NCI-H446 (cell line): ENCODE data around the gene TBX6.
"Not testable (repeated sequence)": the region's sequence is repeated elsewhere in the genome, so short reads cannot be mapped to it uniquely, and the experiment has no call there.

Experiments used
- DNase-seq, 2 experiments: peaks; one replicate each; lab custom pipeline; 2025; lab: John Stamatoyannopoulos, UW

TBX6 gene

DNA sequence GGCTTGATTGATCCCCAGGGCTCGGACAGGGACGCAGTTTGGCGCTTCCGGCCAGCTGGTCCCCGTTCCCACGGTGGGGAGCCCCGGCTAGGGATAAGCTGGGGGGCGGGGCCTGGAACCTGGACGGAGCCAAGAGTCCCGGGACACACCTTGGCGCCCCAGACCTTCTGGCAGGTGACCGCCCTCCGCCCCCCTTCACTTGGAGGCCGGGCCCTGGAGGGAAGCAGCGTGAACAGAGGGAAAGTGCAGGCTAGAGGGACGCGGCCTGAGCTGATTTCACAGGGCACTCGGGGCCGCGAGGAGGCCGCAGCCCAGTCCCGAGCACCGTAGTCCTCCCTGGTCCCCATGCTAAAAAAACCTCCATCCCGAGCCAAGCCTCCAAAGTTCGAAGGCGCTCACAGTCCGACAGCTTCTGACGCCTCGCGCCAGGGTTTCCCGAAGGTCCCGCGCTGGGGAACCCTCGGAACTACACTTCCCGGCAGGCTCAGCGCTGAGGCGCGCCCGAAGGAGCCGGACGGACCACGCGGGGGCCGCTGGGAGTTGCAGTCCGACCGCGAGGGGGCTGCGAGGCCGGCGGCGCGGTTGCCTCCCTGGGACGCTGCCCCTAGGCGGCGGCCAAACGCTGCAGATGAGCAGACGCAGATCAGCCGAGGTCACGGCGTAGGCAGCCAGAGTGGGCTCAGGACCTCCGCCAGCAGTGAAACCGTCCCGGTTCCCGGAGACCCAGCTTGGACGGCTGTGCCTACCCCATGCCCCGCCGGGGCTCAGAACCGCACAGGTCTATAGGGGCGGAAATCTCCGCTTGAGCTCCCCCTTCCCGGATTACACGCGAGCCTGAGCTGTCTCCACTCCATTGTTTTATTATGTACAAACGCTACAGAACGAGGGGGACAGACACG is at the start of gene TBX6:
Gene TBX6, minus strand, starts transcription at position 451 of the 899 bp plus-strand sequence. CDS start 731 bp downstream, outside the sequence.
- peak; percentile 79 to 95 for DNase-seq

DNA sequence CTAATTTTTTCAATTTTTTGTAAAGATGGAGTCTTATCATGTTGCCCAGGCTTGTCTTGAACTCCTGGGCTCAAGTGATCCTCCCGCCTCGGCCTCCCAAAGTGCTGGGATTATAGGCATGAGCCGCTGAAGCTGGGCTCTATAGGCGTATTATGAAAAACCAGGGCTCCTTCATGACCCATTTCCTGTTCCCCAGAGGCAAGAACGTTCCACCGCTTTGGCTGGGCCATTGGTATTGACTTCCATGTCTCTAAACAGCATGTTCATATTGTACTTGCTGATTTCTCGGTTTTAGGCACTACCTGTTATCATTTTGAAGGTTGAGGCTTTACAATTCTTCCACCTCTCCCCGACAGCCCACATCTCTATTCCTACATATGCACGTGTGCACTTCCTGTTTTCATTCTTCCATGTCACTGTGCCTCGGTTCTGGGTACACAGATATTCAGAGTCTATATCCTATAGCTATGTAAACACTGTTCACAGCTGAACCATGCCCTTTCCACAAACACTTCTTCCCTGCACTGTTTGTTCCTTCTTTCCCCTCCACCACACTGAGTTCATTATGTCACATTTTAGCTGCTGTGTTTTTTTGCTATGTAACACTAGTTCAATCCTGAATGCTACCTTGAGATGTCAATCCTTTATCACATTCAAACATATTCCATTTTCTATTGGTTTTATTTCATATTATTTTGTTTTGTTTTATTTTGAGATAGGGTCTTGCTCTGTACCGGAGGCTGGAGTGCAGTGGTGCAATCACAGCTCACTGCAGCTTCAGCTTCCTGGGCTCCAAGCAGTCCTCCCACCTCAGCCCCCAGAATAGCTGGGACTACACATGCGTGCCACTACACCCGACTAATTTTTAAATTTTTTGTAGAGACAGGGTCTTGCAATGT is 48.1 kb upstream of the TBX6 start:
- DNase-seq: no peak

DNA sequence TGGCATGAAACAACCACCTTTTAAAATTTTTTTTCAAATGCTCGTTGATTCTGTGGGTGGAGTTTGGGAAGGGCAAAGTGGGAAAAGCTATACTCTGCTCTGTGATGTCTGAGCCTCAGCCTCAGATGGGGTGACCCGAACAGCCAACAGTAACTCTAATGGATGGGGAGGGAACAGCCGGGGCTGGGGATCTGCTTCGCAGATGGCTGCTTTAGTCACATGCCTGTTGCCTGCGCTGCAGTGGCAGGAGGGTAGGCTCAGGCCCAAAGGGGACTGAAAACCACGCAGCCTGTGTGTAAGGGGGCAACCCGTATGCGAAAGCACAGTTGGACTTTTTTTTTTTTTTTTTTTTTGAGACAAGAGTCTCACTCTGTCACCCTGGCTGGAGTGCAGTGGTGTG is 46.2 kb upstream of the TBX6 start:
- no peak for DNase-seq

DNA sequence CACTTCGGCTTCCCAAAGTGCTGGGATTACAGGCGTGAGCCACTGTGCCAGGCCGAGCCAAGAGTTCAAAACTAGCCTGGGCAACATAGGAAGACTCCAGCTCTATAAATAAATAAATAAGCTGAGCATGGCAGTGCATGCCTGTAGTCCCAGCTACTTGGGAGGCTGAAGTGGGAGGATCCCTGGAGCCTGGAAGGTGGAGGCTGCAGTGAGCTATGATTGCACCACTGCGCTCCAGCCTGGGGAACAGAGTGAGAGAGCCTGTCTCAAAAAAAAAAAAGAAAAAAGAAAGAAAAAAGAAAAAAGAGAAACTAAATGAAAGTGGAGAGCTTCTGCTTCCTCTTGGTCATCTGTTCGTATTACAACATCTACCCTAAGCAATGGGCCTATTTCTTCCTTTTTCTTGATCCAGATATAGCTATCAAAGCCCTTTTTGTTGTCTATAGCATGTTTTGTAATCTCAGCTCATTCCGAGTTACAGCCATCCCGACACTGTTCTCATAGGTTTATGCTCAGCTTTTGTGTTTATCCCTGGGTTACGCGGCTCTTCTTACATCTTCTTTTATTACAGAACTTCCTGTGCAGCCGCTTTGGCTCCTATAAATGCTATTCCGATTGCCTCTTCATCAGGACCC is 45.4 kb upstream of the TBX6 start:
- DNase-seq: no peak

DNA sequence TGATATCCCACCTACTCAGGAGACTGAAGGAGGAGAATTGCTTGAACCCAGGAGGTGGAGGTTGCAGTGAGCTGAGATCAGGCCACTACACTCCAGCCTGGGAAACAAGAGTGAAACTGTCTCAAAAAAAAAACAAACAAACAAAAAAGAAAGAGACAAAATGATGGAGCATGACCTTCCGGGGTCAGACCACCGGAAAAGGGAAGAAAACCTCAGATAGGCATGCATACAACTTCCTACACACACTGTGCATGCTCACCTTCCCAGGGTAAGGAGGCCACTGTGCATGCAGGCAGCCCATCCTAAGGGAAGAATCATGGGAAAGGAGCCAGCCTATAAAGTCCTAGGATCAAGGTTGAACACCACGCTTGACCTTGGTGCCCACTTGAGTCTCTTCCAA is 40.9 kb upstream of the TBX6 start:
- no peak for DNase-seq

- DNase-seq: peak; percentile 27 to 75
Observed at GRCh38 chr16:30131869-30132475, 40.2 kb upstream of the TBX6 start.

GRCh38 chr16:30127993-30128392 is 36.3 kb upstream of the TBX6 start:
- no peak for DNase-seq

DNA sequence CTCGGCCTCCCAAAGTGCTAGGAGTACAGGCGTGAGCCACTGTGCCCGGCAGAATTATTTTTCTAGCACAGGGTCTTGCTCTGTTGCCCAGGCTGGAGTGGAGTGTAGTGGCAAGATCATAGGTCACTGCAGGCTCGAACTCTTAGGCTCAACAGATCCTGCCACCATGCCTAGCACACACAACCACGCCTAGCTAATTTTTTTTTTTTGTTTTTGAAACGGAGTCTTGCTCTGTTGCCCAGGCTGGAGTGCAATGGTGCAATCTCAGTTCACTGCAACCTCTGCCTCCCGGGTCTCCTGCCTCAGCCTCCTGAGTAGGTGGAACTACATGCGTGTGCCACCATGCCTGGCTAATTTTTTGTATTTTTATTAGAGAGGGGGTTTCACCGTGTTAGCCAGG is 34.0 kb upstream of the TBX6 start:
- DNase-seq: not testable (repeated sequence)

DNA sequence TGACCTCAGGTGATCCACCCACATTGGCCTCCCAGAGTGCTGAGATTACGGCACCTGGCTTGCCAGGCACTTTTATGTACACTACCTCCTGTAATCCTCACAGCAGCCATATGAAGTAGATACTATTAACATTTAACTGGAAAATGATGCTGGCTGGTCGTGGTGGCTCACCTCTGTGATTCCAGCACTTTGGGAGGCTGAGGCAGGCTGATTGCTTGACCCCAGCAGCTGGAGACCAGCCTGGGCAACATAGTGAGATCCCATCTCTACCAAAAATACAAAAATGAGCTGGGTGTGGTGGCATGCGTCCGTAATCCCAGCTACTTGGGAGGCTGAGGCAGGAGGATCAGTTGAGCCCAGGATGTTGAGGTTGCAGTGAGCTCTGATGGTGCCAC is 33.3 kb upstream of the TBX6 start:
- no peak for DNase-seq

DNA sequence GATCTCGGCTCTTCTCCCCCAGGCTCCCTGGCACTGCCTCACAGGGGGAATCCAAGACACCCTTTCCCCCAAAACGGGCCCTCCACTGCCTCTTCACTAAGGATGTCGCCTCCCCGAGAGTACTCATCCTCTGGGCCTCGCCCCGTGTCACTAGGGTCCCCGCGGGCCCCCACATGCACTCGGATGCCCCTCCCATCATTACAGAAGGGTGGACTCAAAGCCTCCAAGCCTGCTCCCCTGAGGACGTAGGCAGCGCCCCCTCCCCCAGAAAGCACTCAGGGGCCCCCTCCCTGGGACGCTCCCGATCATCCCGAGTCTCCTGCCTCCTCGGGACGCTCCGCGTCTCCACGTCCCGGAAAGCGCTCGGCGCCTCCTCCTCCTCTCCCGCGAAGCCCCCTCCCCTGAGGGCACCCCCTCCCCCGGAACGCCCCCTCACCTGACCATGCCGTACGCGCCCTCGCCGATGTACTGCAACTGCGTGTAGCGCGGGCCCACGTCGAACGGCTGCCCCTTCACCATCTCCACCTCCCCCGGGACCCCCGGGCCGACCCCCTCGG is 31.0 kb upstream of the TBX6 start:
- DNase-seq: no peak

- DNase-seq: no peak
Observed at GRCh38 chr16:30121741-30122571, 30.2 kb upstream of the TBX6 start.

DNA sequence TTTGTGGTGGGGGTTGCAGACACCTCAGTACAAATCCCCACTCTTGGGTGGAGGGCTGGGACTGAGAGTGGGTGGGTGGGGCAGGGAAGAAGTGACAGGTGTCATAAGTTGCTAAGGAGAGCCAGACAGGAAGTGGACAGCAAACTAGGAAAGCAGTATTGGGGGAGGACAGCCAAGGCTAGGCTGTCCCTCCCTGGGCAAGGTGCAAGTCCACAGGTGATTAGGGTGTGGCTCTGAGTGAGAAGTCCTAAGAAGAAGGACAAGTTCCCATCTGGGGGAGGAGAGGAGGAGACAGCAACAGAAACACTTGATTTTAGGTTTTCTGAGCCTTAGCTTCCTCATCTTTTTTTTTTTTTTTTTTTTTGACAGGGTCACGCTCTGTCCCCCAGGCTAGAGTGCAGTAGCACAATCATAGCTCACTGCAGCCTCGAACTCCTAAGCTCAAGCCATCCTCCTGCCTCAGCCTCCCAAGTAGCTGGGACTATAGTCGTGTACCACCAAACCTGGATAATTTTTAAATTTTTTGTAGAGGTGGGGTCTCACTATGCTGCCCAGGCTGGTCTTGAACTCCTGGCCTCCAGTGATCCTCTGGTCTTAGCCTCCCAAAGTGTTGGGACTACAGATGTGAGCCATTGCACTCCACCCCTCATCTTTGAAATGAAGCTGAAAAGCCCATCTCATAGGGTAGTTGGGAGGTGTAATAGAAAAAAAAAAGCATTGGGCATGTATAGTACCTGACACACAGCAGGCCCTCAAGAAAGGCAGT is 28.8 kb upstream of the TBX6 start:
- DNase-seq: no peak

- DNase-seq: no peak
Observed at GRCh38 chr16:30119428-30119827, 27.7 kb upstream of the TBX6 start.

DNA sequence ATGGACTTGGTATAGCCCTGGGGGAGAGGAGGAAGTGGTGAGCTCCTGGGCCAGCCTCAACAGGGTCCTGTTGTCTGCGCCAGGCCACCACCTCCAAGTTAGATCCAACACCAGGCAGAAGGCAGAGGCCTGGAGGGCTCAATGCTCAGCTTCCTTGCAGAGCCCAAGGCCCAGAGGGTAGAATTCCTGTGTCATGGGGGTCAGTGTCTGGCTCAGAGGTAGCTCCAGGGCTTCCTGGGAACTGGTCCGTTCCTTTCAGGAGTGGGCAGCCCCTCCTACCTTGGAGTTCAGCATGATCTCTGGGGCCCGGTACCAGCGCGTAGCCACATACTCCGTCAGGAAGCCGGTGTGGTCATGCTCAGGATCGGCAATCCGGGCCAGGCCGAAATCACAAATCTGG is 26.0 kb upstream of the TBX6 start:
- no peak for DNase-seq

DNA sequence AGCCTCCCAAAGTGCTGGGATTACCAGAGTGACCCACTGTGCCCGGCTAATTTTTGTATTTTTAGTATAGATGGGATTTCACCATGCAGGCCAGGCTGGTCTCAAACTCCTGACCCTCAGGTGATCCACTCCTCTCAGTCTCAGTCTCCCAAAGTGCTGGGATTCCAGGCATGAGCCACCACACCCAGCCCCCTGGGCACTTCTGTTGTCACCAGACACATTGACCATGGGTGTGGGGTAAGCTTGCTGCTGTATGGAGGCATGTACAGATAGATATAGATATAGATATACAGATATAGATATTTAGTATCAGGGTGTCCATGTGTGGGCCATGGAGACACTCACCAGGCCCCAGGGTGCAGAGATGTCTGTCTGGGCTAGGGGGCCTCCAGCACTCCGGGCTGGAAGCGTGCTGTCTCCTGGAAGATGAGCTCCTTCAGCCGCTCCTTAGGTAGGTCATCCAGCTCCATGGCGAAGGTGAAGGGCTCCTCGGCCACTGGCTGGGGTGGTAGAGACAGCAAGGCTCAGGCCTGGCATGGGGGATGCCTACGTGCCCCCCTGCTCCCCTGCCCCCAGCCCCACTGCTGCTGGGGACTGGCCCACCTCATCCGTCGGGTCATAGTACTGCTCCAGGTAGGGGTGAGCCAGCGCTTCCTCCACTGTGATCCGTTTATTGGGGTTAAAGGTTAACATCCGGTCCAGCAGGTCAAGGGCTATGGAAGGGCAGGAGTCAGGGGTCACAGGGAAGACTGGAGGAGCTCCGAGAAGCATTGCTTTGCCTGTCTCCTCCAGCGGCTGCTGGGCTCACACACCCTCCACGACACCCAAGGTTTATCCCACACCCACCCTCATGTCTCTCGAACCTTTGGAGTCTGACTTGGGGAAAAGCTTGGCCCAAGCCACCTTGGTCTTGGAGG is 24.8 kb upstream of the TBX6 start:
- DNase-seq: no peak

DNA sequence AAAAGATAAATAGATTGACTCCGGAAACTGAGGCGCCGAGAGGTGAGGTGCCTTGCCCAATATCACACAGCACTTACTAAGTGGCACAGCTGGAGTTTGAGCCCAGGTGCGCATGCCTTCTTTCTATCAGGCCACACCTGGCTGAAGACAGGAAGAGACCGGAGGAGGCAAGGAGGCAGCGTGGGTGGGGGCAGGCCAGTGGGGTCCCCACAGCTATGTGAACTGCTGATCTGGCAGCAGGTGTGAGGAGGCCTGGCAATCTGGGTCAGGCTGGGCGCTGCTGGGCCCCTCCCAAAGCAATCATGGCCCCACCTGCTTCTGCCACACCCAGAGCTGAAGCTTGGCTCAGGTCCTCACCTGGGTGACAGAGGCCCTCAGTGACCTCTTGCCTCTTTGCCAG is 23.5 kb upstream of the TBX6 start:
- no peak for DNase-seq

DNA sequence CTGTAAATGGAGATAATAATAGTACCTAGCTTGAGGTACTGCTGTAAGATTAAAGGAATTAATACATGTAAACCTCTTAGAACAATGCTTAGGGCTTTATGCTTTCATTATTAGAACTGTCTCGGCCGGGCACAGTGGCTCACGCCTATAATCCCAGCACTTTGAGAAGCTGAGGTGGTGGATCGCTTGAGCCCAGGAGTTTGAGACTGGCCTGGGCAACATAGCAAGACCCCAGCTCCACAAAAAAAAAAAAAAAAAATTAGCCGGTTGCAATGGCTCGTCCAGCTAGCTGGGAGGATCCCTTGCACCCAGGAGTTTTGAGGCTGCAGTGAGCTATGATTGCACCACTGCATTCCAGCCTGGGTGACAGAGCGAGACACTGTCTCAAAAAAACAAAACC is 23.1 kb upstream of the TBX6 start:
- not testable (repeated sequence) for DNase-seq

DNA sequence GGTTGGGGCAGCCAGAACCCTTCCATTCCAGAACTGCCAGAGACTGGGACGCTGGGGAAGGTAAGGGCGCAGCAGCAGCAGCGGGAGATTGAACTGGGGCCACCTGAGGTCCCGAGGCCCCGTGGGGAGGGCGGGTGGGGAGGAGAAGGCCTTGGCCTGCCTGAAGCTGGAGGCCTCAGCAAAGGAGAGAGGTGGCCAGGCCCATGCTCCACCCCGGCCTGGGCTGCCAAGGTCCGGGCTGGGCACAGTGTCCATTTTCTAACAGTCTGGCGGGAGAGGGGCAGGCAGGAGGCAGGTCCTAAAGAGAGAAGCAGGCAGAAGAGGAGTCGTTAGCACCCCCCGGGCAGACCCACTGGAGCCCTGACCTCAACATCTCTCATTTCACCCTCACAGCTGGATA is 22.7 kb upstream of the TBX6 start:
- DNase-seq: no peak
